GM23248 (cell line): ENCODE results near the gene TSHZ2.

Source experiments
- EZH2 ChIP-seq: fragments of 200-600 bp; sonication (generic); IDR thresholded peaks from 2 replicates; pipeline ENCODE4 v1.6.1; 2018; ENCODE audit warnings: antibody characterized with exemption, mild to moderate bottlenecking; ENCODE audit not compliant: insufficient read depth, poor library complexity, severe bottlenecking
- EZH2phosphoT487 ChIP-seq: fragments of 200-600 bp; sonication (generic); IDR thresholded peaks from 2 replicates; pipeline ENCODE4 v1.6.1; 2018; ENCODE audit warnings: antibody characterized with exemption, moderate library complexity, mild to moderate bottlenecking, low read depth; ENCODE audit not compliant: insufficient read depth

DNA sequence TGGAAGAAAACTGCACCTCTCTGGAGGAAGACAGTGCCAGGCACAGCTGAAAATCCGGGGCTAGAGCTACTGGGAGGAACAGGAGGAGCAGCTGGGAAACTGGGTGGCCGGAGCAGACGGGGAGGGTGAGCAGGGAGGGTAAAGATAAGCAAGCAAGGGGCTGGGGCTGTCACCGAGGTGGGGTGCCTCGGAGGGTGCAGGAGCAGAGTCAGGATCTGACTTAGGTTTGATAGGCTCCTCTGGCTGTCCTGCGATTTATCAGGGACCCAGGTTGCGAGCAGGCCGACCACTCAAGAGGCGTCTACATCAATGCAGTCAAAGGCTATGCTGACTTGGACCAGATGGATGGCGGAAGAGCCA, 12.3 kb downstream of the TSHZ2 start:
- TF ChIP-seq EZH2 = no peak
- TF ChIP-seq EZH2phosphoT487 = no peak
